HEK293 (cell line): ENCODE data around the gene WDR72.

Source experiments
- CTCF ChIA-PET: fragments of 350-600 bp; formaldehyde crosslinking; extraction: SDS; loops from one replicate; lab custom pipeline; 2021; ENCODE audit warnings: antibody characterized with exemption; lab: Yijun Ruan, JAX
- POLR2A ChIA-PET: fragments of 300-600 bp; formaldehyde crosslinking; extraction: SDS; loops from one replicate; lab custom pipeline; 2020; ENCODE audit warnings: antibody characterized with exemption, inconsistent platforms; lab: Yijun Ruan, JAX
- H3K27ac ChIP-seq: fragments of 200-500 bp; sonication (Bioruptor generic); 2 replicates; pipeline ENCODE4 v1.5.1; 2014; ENCODE audit warnings: low read depth, low read length, control low read depth, inconsistent platforms; ENCODE audit errors: extremely low read depth
- H3K36me3 ChIP-seq, 2 experiments: fragments of 200-500 bp in 1 of 2; sonication (Bioruptor generic) in 1 of 2; 1 replicate in 1 of 2; 2 replicates in 1 of 2; pipeline ENCODE4 v1.5.1; 2014 to 2017; ENCODE audit warnings: inconsistent platforms in 2 of 2, low read length in 2 of 2; ENCODE audit not compliant: control insufficient read depth in 2 of 2, insufficient read depth in 1 of 2
- H3K4me1 ChIP-seq: fragments of 200-500 bp; sonication (Bioruptor generic); 2 replicates; pipeline ENCODE4 v1.5.1; 2014; ENCODE audit warnings: mild to moderate bottlenecking, low read length, inconsistent platforms; ENCODE audit not compliant: control insufficient read depth, insufficient read depth
- H3K4me3 ChIP-seq: 2 replicates; pipeline ENCODE4 v1.5.1; 2011; ENCODE audit warnings: low read depth, mild to moderate bottlenecking, control low read depth, low read length, moderate library complexity
- H3K9me3 ChIP-seq: fragments of 200-500 bp; sonication (Bioruptor generic); 2 replicates; pipeline ENCODE4 v1.5.1; 2014; ENCODE audit warnings: low read depth, low read length, inconsistent platforms; ENCODE audit not compliant: control insufficient read depth, insufficient read depth
- ZEB2 ChIP-seq: fragments of 450-650 bp; formaldehyde crosslinking; IDR thresholded peaks from 2 replicates; pipeline ENCODE4 v1.5.1; 2016; ENCODE audit warnings: missing biosample characterization, missing genetic modification characterization
- ZIC2 ChIP-seq: fragments of 450-650 bp; formaldehyde crosslinking; IDR thresholded peaks from 2 replicates; pipeline ENCODE4 v1.5.1; 2016; ENCODE audit warnings: missing biosample characterization, missing genetic modification characterization
- ZNF169 ChIP-seq: fragments of 450-650 bp; formaldehyde crosslinking; IDR thresholded peaks from 2 replicates; pipeline ENCODE4 v1.5.1; 2016; ENCODE audit warnings: missing biosample characterization, missing genetic modification characterization
- ZNF416 ChIP-seq: fragments of 450-650 bp; formaldehyde crosslinking; IDR thresholded peaks from 2 replicates; pipeline ENCODE4 v1.5.1; 2016; ENCODE audit warnings: missing biosample characterization, missing genetic modification characterization
- ZNF530 ChIP-seq: fragments of 450-650 bp; formaldehyde crosslinking; IDR thresholded peaks from 2 replicates; pipeline ENCODE4 v1.5.1; 2016; ENCODE audit warnings: low read depth, missing biosample characterization, missing genetic modification characterization
- ZNF626 ChIP-seq: fragments of 450-650 bp; sonication (Bioruptor Pico); formaldehyde crosslinking; IDR thresholded peaks from 2 replicates; pipeline ENCODE4 v1.5.1; 2018; ENCODE audit warnings: missing biosample characterization, missing genetic modification characterization, inconsistent platforms
- ZNF664 ChIP-seq: fragments of 450-650 bp; formaldehyde crosslinking; IDR thresholded peaks from 2 replicates; pipeline ENCODE4 v1.5.1; 2016; ENCODE audit warnings: missing biosample characterization, missing genetic modification characterization
- ZNF76 ChIP-seq: fragments of 450-650 bp; formaldehyde crosslinking; IDR thresholded peaks from 2 replicates; pipeline ENCODE4; 2016; ENCODE audit warnings: low read depth, missing biosample characterization, missing genetic modification characterization, borderline replicate concordance
- ZNF830 ChIP-seq: fragments of 450-650 bp; IDR thresholded peaks from 2 replicates; pipeline ENCODE4 v1.5.0; 2018; ENCODE audit warnings: missing biosample characterization, missing genetic modification characterization, low read depth, mild to moderate bottlenecking, moderate library complexity
- ZNF837 ChIP-seq: fragments of 450-650 bp; formaldehyde crosslinking; IDR thresholded peaks from 2 replicates; pipeline ENCODE4 v1.5.1; 2016; ENCODE audit warnings: missing biosample characterization, missing genetic modification characterization
- TF ChIP-seq, protein P1 (sequence below): fragments of 450-650 bp; formaldehyde crosslinking; IDR thresholded peaks from 2 replicates; pipeline ENCODE4 v1.5.1; 2017; ENCODE audit warnings: missing biosample characterization, missing genetic modification characterization
- TF ChIP-seq, protein P2 (sequence below): fragments of 450-650 bp; IDR thresholded peaks from 2 replicates; pipeline ENCODE4 v1.5.1; 2018; ENCODE audit warnings: missing biosample characterization, mild to moderate bottlenecking, missing genetic modification characterization
- TF ChIP-seq, protein P3 (sequence below): fragments of 450-650 bp; formaldehyde crosslinking; IDR thresholded peaks from 2 replicates; pipeline ENCODE4 v1.5.1; 2016; ENCODE audit warnings: missing biosample characterization, missing genetic modification characterization, borderline replicate concordance

Gene WDR72

DNA sequence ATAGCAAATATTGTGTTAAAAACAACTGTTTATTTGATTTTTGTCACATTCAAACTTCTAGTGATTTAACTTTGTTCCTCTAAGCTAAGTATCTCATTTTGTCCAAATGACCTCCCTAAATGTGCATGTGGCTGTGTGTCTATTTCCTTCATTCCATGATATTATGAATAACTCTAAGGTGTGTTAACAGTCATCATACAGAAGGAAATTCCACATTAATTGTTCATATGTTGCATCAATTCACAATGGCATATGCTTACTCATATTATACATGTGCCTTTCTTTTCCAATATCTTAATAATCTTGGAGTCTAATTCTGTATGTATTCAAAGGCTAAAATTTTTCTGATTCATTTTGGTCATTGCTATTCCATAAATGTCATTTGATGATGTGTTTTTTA lies 186.4 kb downstream of the WDR72 start (continued):
- TF ChIP-seq, protein P1, sequence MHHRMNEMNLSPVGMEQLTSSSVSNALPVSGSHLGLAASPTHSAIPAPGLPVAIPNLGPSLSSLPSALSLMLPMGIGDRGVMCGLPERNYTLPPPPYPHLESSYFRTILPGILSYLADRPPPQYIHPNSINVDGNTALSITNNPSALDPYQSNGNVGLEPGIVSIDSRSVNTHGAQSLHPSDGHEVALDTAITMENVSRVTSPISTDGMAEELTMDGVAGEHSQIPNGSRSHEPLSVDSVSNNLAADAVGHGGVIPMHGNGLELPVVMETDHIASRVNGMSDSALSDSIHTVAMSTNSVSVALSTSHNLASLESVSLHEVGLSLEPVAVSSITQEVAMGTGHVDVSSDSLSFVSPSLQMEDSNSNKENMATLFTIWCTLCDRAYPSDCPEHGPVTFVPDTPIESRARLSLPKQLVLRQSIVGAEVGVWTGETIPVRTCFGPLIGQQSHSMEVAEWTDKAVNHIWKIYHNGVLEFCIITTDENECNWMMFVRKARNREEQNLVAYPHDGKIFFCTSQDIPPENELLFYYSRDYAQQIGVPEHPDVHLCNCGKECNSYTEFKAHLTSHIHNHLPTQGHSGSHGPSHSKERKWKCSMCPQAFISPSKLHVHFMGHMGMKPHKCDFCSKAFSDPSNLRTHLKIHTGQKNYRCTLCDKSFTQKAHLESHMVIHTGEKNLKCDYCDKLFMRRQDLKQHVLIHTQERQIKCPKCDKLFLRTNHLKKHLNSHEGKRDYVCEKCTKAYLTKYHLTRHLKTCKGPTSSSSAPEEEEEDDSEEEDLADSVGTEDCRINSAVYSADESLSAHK (tag by site-specific recombination), result no peak

DNA sequence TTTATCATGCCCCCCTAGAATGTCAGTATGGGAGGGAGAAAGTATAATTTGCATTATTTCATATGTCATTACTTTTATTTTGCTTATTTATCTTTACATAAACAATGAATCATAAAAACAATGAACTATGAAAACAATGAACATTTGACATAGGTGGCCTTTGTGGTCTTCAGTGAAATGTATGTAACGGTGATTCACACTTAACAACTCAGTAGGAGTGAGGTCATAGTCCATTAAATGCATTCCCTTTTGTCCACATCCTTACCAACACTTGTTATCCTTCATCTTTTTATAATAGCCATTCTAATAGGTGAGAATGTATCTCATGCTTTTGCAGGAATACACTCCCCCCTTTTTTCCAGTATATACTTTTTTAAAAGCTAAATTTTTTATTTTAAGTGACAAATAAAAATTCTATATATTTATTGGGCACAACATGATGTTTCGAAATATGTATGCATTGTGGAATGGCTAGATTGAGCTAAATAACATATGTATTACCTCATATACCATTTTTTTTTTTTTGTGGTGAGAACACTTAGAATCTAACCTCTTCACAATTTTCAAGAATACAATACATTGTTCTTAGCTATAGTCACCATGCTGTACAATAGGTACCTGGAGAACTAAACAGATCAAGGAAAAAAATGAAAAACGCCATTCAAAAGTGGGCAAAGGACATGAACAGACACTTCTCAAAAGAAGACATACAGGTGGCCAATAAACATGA lies 189.5 kb downstream of the WDR72 start:
- POLR2A ChIA-PET, result no interaction called here
- no peaks in the 10 kb centered on the region for H3K9me3 ChIP-seq
- TF ChIP-seq, protein P2, sequence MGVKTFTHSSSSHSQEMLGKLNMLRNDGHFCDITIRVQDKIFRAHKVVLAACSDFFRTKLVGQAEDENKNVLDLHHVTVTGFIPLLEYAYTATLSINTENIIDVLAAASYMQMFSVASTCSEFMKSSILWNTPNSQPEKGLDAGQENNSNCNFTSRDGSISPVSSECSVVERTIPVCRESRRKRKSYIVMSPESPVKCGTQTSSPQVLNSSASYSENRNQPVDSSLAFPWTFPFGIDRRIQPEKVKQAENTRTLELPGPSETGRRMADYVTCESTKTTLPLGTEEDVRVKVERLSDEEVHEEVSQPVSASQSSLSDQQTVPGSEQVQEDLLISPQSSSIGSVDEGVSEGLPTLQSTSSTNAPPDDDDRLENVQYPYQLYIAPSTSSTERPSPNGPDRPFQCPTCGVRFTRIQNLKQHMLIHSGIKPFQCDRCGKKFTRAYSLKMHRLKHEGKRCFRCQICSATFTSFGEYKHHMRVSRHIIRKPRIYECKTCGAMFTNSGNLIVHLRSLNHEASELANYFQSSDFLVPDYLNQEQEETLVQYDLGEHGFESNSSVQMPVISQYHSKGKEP (tag by site-specific recombination), result no peak
- TF ChIP-seq ZNF169 (tag by site-specific recombination), result no peak
- no peak for TF ChIP-seq ZNF530 (tag by site-specific recombination)
- TF ChIP-seq ZNF837 (tag by site-specific recombination), result no peak
- no peak for TF ChIP-seq ZNF626 (tag by site-specific recombination)
- TF ChIP-seq ZNF664, result no peak
- no peak for TF ChIP-seq ZNF76 (tag by site-specific recombination)
- TF ChIP-seq, protein P3, sequence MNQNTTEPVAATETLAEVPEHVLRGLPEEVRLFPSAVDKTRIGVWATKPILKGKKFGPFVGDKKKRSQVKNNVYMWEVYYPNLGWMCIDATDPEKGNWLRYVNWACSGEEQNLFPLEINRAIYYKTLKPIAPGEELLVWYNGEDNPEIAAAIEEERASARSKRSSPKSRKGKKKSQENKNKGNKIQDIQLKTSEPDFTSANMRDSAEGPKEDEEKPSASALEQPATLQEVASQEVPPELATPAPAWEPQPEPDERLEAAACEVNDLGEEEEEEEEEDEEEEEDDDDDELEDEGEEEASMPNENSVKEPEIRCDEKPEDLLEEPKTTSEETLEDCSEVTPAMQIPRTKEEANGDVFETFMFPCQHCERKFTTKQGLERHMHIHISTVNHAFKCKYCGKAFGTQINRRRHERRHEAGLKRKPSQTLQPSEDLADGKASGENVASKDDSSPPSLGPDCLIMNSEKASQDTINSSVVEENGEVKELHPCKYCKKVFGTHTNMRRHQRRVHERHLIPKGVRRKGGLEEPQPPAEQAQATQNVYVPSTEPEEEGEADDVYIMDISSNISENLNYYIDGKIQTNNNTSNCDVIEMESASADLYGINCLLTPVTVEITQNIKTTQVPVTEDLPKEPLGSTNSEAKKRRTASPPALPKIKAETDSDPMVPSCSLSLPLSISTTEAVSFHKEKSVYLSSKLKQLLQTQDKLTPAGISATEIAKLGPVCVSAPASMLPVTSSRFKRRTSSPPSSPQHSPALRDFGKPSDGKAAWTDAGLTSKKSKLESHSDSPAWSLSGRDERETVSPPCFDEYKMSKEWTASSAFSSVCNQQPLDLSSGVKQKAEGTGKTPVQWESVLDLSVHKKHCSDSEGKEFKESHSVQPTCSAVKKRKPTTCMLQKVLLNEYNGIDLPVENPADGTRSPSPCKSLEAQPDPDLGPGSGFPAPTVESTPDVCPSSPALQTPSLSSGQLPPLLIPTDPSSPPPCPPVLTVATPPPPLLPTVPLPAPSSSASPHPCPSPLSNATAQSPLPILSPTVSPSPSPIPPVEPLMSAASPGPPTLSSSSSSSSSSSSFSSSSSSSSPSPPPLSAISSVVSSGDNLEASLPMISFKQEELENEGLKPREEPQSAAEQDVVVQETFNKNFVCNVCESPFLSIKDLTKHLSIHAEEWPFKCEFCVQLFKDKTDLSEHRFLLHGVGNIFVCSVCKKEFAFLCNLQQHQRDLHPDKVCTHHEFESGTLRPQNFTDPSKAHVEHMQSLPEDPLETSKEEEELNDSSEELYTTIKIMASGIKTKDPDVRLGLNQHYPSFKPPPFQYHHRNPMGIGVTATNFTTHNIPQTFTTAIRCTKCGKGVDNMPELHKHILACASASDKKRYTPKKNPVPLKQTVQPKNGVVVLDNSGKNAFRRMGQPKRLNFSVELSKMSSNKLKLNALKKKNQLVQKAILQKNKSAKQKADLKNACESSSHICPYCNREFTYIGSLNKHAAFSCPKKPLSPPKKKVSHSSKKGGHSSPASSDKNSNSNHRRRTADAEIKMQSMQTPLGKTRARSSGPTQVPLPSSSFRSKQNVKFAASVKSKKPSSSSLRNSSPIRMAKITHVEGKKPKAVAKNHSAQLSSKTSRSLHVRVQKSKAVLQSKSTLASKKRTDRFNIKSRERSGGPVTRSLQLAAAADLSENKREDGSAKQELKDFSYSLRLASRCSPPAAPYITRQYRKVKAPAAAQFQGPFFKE (tag by site-specific recombination), result no peak
- no peak for TF ChIP-seq ZIC2
- no peak for TF ChIP-seq ZNF830 (tag by site-specific recombination)
- no peak for TF ChIP-seq ZNF416 (tag by site-specific recombination)
- no peak for TF ChIP-seq ZEB2 (tag by site-specific recombination)

More for the DNA sequence above, 189.5 kb downstream of the WDR72 start:
- CTCF ChIA-PET, result no interaction called here
- H3K27ac ChIP-seq, result no peak overlapping the region
- H3K36me3 ChIP-seq, result no peaks in the 10 kb centered on the region
- H3K4me1 ChIP-seq, result no peaks in the 10 kb centered on the region
- no peak overlapping the region for H3K4me3 ChIP-seq
